Activated T-helper 1 cell treated with anti-CD3 and anti-CD28 coated beads, Interleukin-2, amount 50 U/mL, for 16 hours (primary cell): ENCODE measurements around the gene KCNJ10.

Experiments
- DNase-seq, 2 donors: peaks; one replicate each; pipeline ENCODE4 v3.0.0-alpha.2; 2020; ENCODE audit warnings: low read depth in 1 of 2, low spot score in 1 of 2

KCNJ10 gene

DNA sequence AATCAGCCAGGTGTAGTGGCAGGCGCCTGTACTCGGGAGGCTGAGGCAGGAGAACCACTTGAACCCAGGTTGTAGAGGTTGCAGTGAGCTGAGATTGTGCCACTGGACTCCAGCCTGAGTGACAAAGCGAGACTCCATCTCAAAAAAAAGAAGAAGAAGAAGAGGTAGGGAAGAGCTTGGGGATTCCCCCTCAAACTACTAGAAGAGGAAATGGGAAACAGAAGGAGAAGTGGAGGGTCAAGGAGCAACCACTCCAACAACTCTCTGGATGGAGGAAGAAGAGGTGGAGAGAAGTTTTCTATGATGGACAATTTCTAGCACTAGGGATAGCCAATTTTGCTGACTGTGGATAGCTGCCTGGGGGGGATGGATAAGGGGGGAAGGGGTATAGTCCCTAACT is 101.1 kb downstream of the KCNJ10 start:
- no peak for DNase-seq

DNA sequence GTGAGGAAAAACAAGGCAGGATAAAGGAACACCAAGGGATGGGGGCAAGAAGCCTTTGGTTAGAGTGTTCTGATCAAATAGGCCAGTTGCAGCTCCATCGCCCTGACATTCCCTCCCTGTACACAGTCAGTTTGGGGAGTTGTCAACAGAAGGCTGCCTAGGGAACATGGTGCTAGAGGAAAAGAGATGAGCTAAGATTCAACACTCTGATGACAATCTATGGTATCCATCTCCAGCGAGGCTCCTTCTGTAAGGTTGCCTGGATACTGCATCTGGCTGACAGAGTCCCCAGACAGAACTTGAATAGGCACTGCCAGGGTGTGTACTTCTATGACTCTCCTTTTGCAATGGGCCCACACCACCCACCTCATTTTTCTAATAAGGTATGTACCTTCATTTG is 104.7 kb downstream of the KCNJ10 start:
- no peak for DNase-seq

DNA sequence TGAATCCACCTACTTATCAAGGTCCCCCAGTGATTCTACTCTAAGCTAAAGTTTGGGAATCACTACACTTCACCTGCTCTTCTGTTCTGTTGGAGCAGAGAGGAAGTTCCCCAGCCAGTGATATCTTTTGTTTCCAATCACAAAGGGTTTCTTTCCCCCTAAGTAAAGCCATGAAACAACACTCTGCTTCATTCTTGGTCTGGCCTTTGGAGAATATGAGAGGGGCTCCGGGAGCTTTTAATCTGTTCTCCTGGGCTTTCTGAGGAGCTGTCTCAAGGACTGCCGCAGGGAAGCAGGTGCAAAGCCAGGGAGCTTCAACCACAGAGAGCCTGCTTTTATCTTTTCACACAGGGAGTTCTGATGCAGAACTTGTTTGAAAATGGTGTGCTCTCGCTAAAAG is 105.8 kb downstream of the KCNJ10 start:
- no peak for DNase-seq

DNA sequence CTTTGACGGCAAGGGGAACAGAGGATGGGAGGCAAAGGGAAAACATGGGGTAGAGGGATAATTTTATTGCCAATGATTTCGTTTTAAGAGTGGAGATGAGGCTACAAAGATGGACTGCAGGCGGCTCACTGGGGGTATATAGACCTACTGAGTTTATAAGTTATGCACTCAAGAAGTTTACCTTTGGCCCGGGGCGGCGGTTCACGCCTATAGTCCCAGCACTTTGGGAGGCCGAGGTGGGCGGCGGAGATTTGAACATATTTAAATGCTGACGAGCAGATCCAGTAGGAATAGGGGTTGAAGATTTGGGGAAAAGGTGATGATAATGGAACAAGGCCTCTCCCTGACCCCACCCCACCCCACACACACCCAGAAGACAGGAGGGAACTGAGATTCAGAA is 107.8 kb downstream of the KCNJ10 start:
- no peak for DNase-seq

DNA sequence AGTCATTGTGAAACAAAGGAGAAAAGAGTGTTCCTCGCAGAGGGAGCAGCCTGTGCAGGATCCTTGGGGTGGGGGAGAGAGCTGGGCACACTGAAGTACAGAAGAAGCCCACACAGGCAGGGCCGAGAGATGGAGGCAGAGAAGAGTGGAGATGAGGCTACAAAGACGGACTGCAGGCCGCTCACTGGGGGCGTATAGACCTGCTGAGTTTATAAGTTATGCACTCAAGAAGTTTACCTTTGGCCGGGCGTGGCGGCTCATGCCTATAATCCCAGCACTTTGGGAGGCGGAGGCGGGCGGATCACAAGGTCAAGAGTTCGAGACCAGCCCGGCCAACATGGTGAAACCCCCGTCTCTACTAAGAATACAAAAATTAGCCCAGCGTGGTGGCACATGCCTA is 108.3 kb downstream of the KCNJ10 start:
- DNase-seq: no peak

DNA sequence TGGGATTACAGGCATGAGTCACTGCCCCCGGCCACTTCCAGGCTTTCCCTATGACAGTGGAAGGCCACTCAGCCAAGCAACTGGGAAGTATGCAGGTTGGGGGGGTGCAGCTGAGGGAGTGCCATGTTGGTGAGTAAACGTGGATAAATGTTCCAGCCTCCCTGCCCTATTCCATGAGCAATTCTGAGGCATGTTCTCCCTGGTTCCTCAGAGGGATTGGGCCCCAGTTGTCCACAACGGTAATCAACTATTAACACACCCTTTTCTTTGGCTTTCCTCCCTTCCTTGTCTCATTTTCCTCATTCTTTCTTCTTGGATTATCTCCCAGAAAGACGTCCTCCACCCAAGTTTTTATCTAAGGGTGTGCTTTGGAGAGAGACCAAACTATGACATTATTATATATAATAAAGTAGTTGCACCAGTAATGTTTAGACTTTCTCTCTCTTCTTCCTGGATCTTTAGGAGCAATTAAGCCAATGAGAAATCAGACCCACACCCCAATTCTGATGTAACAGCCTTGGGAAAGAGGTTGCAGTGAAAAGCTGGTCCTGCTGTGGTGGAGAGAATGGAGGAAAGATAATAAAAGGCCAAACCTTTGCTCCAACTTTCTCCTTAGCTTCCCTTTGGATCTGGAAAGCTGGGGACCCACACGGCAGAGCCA is 109.1 kb downstream of the KCNJ10 start:
- DNase-seq: no peak

DNA sequence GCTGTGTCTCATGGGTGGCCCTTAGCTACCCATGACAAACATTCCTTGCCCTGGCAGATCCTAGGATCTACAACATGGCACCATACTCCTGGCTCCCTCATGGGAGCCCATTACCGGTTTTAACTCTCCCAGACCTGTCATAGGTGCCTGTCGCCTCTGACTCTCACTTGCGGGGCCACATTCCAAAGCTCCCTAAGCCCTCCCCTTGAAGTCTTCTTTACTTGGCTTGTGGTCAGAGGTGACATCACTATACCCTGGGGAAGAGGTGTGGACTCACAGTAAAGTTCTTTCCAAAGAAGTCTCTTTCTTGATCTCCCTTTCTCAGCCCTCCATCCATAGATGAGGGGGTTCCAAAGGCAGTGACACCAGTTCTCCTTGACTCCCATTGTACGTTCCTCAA is 110.5 kb downstream of the KCNJ10 start:
- no peak for DNase-seq

DNA sequence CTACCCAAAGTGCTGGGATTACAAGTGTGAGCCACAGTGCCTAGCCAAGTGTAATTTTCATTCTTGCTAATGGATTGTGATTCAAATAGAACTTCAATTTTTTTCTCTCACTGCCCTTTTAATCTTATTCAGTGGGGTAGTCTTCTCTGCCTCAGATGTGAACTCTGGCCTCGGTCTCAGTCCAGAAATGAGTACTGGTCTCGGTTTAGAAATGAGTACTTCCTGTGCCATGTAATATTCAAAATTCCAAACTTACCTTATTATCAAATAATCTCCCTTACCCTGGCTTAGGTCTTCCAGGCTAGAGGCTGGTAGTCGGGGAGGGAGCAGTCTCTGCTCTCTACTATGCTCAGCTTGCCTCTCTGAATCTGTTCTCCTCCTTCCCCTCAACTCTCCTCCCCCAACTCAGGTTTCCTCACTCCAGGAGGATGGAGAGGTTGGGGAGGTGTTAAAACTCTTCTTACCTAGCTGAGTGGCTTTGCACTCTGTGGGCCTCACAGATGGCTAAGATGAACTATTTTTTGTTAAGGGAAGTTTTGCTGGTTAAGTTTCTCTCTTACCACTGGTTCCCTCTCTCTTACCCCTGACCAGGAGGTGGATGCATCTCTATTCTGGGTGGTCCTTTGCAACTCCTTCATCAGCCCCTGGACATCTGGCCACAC is 111.1 kb downstream of the KCNJ10 start:
- no peak for DNase-seq

DNA sequence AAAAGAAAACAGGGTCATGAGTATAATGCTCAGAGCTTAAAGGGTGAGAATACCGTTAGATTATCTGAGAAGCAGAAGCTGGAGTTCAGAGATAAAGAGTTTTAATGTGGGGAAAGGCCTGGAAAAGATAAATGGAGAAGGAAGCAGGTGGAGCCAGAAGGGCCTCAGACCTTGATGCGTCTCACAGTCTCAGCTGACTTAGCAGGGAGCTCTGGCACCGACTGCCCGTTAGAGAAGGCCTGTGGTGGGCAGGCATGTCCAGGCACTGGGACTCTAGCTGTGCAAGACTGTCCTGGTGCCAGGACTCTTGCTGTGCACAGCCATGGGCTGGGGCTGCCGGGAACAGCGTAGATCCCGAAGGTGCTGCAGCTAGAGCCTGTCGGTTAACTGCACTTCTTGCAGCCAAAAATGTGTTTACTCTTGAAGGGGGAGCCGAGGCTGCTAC is 112.1 kb downstream of the KCNJ10 start:
- no peak for DNase-seq

DNA sequence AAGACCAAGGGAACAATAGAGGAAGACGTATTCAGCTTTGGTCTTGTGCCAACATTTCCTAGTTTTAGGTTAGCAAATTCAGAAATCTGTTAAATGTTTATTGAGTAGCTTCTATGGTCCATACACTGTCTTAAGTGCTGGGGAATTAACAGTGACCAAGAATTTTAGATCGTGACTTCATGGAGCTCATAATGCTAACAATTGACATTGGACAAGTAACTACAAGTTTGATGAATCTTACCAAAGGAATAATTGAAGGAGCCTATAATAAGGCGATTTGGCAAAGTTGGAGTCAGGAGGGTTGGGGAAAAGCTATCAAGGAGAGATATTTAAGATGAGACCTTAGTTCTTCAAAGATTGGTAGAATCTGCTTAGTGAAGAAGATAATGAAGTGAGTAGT is 114.5 kb downstream of the KCNJ10 start:
- no peak for DNase-seq

DNA sequence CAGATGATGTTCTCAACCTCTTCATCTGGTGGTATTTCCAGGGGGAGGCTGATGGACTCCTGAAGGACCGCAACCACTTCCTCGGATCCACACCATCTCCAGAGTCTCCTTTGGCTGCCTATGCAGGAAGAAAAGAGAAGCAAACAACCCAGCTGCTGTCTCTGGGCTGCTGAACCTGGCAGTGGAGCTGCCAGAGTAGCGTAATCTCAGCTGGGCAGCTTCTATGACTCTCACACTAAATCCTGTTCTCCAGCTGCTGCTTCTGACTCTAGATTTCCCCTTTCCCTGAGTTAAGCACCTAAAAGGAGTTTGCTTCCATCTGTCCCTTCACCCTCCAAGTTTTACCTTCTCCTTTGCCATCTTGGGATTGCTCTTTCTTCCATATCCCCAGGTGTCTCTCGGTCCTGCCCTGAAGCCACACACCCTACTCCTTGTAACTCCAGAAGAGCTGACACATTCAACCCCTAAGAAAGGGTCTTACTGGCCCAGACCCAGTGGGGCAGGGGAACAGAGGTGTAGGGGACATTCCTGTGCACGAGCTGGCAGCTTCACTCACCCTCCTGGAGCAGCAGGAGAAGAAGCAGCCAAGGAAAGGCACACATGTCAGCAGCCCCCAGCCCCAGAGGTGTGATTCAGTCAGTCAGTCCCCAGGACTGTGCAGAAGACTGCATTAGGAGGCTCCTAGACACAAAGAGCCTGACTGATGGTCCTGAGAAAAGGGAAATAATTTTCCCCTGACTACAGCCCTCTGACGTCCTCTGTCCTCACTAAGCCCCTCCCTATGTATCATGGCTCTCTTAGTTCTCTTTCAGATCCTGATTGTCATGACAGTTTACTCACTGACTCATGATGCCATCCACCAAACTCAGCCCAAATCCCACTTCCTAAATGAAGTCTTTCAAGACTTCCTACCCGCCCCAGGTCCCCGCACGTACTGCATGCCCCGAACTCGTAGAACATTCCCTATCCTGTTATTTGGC is 116.1 kb downstream of the KCNJ10 start, which contains the start of gene SLAMF9:
Gene SLAMF9, minus strand, starts transcription at position 702 of the 980 bp plus-strand sequence. Its CDS starts 100 bp downstream, at position 602.
- DNase-seq: no peak

DNA sequence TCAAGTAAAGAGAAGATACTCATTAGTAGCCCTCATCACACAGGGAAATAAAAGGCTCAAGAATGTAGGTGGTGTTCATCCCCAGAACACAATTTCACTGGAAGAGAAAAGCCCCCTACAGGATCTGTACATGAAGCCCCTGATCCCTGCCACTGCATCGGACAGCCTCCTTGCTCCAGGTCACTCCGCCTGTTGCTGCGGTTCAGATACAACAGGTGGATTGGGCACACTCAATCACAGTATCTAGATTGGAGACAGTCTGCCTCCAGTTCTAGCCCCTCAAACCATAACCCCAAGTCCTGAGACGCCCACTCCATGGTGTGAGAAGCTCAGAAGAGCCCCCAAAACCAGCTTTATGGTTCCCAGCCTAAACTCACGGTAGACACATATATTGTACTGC is 117.0 kb downstream of the KCNJ10 start:
- DNase-seq: no peak

DNA sequence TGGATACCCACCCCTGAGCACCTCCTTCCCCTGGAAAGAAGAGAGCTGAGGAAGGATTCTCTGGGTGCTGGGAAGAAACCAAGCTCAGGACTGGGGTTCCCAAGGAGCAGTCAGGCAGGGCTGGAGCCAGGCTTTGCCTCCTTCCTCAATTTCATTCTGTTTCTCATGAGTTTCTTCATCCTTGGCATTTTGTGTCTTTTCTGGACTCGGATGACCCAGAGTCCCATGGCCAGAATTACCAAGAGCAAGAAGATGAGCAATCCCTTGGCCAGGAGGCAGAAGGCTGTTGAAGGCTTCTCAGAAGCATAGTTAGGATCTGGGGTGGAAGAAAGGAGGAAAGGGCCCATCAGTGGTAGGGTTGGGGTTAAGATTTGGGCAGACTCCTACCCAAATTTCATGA is 118.4 kb downstream of the KCNJ10 start:
- DNase-seq: no peak

DNA sequence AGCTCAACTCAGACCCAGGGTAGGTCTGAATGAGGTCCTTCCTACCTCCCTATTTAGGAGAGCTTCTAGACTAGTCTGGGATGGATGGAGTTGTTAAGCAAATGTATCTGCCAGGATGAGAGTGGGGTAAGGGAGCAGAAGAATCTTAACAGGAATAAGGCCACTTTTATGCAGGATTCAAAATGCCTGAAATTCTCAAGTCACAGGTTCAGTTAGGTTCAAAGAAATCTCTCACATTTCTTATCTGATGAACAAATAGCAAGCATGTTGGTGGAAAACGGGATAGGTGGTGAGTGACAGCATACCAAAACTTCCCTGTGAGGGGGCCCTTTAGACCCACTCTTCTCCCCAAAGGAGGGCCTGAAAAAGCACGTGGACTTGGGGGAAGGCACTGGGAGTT is 118.9 kb downstream of the KCNJ10 start:
- no peak for DNase-seq

DNA sequence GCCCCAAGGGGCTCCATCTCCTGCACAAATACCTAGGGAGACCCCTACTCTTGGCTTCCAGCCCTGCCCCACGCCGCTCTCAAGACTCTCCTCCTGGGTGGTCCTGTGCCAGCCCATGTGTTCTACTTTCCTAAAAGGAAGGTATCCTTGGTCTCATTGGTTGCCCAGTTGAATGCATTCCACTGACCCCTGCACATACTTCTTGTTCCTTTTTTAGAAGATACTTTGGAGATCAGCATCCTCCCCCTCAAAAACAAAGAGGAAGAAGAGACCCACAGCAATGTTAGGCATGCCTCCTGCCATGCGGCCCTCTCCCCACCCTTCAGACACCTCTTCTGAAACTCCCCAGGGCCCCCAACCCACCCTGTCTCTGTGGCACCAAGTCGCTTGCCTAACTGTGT is 120.0 kb downstream of the KCNJ10 start:
- DNase-seq: no peak

DNA sequence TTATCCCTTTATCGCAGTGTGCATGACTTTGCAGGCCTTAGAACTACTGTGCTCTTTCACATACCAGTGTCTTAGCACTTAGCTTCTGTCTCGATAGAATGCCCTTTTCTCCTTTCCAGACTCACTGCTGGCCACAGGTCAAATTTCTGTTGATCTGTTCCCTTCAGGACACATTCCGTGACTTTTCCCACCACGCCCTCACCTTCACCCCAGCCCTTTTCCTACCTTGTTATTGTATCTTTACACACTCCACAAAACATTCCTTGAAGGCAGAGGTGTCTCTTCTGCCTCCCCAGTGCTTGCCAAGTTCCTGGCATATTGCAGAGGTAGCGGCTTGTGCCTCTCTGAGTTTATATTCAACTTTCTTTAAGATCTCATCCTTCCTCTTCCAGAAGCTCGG is 120.8 kb downstream of the KCNJ10 start:
- DNase-seq: no peak
